ENCODE measurements around the gene GGNBP2.
A peak's percentile ranks its signal among the peaks of the same experiment; 100 is the strongest.
"Not testable (repeated sequence)": the region's sequence is repeated elsewhere in the genome, so short reads cannot be mapped to it uniquely, and the experiment has no call there.

Gene GGNBP2, protein sequence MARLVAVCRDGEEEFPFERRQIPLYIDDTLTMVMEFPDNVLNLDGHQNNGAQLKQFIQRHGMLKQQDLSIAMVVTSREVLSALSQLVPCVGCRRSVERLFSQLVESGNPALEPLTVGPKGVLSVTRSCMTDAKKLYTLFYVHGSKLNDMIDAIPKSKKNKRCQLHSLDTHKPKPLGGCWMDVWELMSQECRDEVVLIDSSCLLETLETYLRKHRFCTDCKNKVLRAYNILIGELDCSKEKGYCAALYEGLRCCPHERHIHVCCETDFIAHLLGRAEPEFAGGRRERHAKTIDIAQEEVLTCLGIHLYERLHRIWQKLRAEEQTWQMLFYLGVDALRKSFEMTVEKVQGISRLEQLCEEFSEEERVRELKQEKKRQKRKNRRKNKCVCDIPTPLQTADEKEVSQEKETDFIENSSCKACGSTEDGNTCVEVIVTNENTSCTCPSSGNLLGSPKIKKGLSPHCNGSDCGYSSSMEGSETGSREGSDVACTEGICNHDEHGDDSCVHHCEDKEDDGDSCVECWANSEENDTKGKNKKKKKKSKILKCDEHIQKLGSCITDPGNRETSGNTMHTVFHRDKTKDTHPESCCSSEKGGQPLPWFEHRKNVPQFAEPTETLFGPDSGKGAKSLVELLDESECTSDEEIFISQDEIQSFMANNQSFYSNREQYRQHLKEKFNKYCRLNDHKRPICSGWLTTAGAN

DNA sequence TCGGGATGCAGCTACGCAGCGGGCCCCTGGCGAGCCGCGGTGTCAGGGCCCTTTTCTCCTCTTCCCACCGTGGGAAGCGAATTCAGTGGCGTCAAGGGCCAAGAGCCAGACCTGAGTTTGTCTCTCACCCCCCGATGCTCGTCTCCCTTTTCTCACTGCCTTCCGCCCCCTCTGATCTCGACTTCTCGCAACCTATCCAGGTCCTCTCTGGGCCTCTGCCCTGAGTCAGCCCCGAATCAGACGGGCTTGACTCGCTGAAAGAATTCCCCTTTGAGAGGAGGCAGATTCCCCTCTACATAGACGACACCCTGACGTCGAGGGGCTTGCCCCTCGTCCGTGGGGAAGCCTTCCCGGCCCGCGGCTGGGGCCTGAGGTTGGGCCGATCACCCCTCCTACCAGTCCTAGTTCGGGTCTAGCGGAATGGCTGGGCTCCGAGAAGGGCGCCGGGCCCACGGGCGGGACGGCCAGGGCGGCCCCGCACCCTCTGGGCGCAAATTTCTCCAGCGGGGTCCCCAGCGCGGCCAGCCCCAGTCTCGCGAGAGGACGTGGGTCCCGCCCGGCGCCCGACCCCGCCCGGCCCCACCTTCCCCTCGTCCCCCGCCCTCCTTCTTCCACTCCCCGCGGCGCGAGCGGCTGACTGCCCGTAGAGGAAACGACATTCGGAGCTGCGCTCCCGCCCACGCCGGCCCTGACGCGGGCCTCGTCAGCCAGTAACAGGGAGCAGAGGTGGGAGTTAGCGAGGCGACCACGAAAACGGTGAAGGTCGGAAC, at the start of gene GGNBP2:
TSS of gene GGNBP2 (plus strand) at position 613 of the 770 bp plus-strand sequence. CDS start 806 bp downstream, outside the sequence.
- peak; percentile 86 for DNase-seq (ENCODE audit: low spot score)

DNA sequence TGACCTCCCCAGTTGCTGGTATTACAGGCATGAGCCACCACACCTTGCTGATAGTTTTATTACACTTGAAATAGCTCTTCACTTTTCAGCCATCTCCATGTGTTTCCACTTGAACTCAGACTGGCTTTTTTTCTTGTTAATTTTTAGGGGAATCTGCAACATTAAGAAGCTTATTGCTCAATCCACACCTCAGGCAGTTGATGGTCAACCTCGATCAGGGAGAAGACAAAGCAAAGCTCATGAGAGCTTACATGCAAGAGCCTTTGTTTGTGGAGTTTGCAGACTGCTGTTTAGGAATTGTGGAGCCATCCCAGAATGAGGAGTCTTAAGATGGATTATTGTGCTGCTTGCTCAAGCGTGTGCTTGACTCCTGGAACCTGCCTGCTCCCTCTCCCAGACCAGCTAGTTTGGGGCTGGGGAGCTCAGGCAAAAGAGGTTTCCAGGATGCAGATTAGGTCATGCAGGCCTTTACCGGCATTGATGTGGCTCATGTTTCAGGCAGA, 49.6 kb upstream of the GGNBP2 start:
- no peak for DNase-seq (ENCODE audit: low spot score)

DNA sequence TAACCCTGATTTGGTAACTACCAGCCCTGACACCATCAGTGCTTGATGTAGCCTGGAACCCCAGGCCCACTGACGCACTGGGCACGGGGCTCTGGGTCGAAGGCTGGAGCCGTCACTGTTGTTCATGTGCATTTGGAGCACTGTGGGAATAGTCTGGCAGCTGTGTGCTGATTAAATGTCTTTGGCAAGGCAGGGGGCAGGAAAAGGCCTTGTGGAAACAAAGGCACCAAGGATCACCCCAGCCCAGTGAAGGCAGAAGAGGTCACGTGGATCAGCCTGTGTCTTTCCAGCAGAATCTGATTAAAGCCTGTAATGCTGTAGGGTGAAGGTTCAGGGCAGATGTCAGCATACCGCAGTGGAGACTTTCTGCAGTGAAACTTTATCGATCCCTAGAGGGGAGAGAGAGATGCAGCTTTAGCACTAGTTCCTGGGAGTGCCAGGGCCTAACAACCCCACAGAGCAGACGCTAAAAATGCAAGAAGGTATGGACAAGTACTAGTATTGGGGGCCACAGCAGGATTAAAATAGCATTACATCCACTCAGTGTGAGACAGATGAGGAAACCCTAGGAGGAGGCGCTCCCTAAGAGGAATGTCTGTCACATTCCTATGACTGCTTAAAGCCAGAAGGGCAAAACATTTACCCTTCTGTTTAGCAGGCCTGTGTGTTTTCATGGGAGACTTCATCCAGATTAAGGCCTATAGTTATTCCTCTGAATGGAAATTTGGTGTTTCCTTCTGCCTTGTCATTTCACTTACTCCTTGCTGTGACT, 48.5 kb upstream of the GGNBP2 start:
- DNase-seq (ENCODE audit: low spot score) = no peak

DNA sequence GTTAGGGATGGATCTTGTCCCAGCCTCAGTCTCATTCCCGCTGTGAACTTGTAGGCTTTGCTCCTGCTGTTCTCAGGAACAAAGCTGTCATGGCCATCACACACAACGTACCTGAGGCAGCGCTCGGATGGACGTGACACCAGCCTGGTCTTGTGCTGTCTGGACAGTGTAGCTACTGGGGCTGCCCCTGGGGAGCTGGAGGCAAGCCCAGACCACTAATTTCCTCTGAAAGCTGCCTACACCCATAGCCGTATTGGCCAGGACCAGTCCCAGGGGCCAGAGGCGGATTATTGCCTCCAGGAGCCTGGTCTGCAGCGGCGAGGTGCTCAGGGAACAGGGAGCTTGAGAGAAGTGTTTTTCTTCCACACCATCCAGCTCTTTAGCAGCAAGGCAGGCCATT, 46.6 kb upstream of the GGNBP2 start:
- no peak for DNase-seq (ENCODE audit: low spot score)

- no peak for DNase-seq (ENCODE audit: low spot score)
Observed at GRCh38 chr17:36498560-36499300, 46.0 kb upstream of the GGNBP2 start.

DNA sequence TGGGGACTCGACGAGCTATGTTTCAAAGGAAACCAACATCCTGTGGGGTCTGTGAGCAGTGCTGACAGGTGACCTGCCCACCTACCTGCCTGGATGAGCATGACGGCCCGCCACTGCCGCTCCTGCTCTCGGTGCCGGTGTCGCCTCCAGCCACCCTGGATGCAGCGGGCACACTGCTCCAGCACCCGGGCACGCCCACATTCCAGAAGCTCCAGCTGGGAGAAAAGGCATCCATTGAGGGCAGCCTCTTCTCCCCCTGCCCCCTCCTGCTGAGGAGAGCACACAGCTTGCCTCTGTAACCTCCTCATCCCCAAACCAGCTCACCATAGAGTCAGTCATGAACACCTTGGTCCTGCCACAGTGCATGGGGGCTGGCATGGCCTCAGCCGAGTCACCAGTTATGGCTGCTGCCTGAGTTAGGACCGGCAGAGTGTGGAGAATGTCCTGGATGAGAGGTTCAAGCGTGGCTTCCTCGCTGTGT, 43.9 kb upstream of the GGNBP2 start:
- DNase-seq (ENCODE audit: low spot score) = no peak

DNA sequence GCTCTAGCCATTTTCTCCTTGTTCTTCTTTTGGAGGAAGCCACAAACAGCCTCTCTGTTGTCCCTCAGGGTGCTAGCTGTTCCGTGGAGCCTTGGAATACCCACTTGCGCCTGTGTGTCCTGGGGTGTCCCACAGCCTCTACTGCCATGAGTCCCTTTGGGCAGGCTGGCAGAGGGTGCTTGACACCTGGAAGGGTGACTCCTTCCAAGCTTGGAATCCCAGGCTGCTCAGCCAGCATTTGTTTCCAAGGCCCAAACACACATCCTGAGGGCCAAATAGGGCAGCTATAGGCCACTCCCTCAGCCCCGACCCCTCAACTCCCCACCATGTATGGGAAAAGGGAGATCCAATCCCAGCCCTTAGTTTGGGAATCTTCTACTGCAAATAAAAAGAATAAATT, 43.4 kb upstream of the GGNBP2 start:
- no peak for DNase-seq (ENCODE audit: low spot score)

- DNase-seq (ENCODE audit: low spot score) = no peak
Observed at GRCh38 chr17:36501963-36502362, 42.8 kb upstream of the GGNBP2 start.

DNA sequence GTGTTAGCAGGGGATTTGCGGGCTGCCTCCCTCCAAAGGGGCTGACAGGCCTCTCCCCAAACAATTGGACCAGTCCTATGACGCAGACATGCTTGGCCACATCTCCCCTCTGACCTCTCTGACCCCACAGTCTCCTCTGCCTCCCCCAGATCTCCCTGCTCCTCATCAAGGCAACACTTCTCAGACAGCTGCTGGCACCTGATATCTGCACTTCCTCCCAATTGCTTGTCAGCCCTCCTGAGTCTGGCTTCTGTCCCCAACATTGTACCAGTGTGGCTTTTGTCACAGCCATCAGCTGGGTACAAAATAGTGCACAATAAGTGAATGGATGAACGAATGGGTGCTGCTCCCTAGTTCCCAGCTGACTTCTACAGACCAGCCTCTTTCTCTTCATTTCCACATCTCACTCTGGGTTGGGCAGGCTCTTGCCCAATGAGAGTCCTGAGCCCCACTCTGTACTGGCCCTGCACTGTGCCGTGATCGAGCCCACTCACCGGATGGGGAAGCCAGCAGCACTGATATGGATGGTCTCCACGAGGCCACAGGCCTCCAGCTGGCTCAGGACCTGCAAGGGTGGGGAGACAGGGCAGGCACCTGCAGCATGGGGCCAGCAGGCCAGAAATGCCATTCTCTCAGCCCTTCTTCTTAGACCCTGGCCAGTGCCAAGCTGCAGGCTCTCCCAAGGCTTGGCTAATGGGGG, 41.1 kb upstream of the GGNBP2 start:
- DNase-seq (ENCODE audit: low spot score) = no peak

GRCh38 chr17:36504156-36504545, 40.6 kb upstream of the GGNBP2 start:
- no peak for DNase-seq (ENCODE audit: low spot score)

- DNase-seq (ENCODE audit: low spot score) = no peak
Observed at GRCh38 chr17:36505171-36505570, 39.5 kb upstream of the GGNBP2 start.

GRCh38 chr17:36506249-36506826, 38.4 kb upstream of the GGNBP2 start:
- no peak for DNase-seq (ENCODE audit: low spot score)

- DNase-seq (ENCODE audit: low spot score) = no peak
Observed at GRCh38 chr17:36506831-36507230, 37.9 kb upstream of the GGNBP2 start.

DNA sequence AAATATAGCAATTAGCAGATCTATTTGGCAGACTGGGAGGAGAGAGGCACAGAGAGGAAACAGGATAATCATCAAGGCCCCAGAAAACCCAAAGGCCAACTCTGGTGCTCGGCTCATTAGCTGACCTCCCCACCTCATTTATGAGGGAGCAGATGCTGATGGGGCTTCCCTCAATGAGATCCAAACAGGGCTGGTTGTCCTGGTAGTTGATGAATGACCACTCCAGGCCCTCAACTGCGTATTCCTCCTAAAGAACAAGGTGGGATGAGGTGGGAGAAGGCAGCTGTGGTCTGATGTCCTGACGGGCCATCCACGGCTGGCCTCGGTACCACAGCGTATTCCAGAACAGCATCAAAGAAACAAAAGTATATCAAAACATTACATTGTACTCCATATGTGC, 37.5 kb upstream of the GGNBP2 start:
- DNase-seq (ENCODE audit: low spot score) = no peak

GRCh38 chr17:36508439-36508838, 36.3 kb upstream of the GGNBP2 start:
- not testable (repeated sequence) for DNase-seq (ENCODE audit: low spot score)

- no peak for DNase-seq (ENCODE audit: low spot score)
Observed at GRCh38 chr17:36509272-36509985, 35.3 kb upstream of the GGNBP2 start.

DNA sequence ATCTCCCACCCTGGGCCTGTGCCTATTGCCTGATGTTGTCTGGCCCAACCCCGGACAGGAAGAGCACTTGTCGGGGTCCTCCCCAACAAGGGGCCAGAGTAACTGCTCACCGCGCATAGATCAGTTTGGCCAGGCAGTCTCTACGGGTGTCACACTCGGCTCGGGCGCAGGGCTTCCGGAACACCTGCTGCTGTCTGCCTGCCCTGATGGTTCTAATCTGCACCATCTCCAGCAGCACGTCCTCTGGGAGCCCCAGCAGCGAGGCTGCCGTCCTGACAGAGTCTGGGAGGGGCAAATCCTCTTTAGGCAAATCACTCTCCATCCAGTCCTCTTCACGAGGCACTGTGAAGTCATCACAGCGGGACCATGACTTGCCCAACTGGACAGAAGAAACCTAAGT, 34.1 kb upstream of the GGNBP2 start:
- DNase-seq (ENCODE audit: low spot score) = no peak

DNA sequence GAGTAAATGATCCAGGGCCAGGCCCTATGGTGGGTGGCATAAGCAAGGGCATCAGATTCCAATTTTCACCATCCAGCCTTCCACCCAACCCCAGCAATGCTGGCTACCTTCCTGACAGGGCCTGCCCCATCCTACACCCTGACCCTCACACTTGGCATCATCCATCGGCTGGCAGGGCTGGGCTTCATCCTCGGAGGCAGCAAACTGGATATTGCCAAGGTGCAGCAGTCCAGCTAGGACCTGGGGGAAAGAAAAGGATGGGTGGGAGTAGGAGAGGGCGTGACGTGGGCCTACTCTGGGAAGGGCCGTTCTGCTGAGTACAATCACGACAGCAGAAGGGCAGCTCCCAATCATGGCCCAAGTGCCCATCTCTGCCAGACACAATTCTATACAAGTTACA, 33.5 kb upstream of the GGNBP2 start:
- DNase-seq (ENCODE audit: low spot score) = no peak

DNA sequence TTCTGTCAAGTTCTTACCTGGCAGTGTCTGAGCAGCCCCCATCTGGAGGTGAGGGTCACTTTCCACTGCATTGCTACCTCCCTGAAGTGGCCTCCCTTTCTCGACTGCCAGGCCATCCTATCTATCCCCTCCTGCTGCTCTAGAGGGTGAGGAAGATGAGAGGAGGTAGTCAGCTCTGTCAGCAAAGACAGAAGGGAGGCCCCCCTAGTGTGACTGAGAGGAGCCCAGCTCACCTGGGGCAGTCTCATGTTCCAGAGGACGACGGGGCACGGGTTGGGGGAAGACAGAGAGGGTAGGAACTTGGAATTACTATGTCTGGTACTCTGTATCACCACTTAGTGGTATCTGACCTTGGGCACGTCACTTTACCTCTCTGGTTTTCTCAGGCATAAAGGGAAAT, 32.1 kb upstream of the GGNBP2 start:
- no peak for DNase-seq (ENCODE audit: low spot score)
